T-cell (primary cell): ENCODE results near the gene IARS2. TPM values are rescaled to one million over a fixed set of nuclear protein-coding genes. Genes with fewer than 3 reads are reported as not detected.

Source experiments
- ATAC-seq, 4 experiments: fragments of 200-7000 bp in 3 of 4; fragments of 150-1000 bp in 1 of 4; cut with Tn5 transposase; replicated peaks in 1 of 4; 1 replicate in 3 of 4; 2 replicates in 1 of 4; pipeline ENCODE4 v1.10.0; 2021; ENCODE audit warnings: moderate library complexity in 3 of 4, mild to moderate bottlenecking in 2 of 4, moderate number of reproducible peaks in 1 of 4
- CTCF ChIA-PET, 2 donors: fragments of 300-600 bp; sonication (Branson Sonifier 250); formaldehyde crosslinking; loops; one replicate each; lab custom pipeline; 2022; ENCODE audit warnings: antibody characterized with exemption in 2 of 2; lab: Charles Lee
- POLR2A ChIA-PET, 2 donors: fragments of 300-600 bp; sonication (Branson Sonifier 250); formaldehyde crosslinking; loops; one replicate each; lab custom pipeline; 2022; ENCODE audit warnings: antibody characterized with exemption in 2 of 2; lab: Charles Lee
- DNase-seq, 35 experiments: peaks; one replicate each; pipeline versions ENCODE4 v3.0.0 to v3.0.0-alpha.2; 2013 to 2023
- H3K27ac ChIP-seq: one replicate; pipeline ENCODE4 v1.5.1; 2013; ENCODE audit warnings: low read length
- H3K27me3 ChIP-seq, 2 experiments: replicated peaks in 1 of 2; 1 replicate in 1 of 2; 2 replicates in 1 of 2; pipeline versions ENCODE4 v1.6.1 to v1.7.0; 2013; ENCODE audit warnings: low read length in 1 of 2, mixed read lengths in 1 of 2; ENCODE audit not compliant: control insufficient read depth in 2 of 2, insufficient read depth in 2 of 2; ENCODE audit errors: extremely low read depth in 1 of 2
- H3K36me3 ChIP-seq, 2 donors: 1 replicate in 1 of 2; 2 replicates in 1 of 2; pipeline versions ENCODE4 v1.6.1 to v1.7.0; 2013; ENCODE audit warnings: low read length in 1 of 2; ENCODE audit not compliant: control insufficient read depth in 2 of 2, insufficient read depth in 1 of 2; ENCODE audit errors: extremely low read depth in 1 of 2
- H3K4me1 ChIP-seq, 2 experiments: 1 replicate in 1 of 2; 2 replicates in 1 of 2; pipeline versions ENCODE4 v1.6.1 to v1.7.0; 2013; ENCODE audit warnings: low read length in 2 of 2, mixed read lengths in 1 of 2; ENCODE audit not compliant: insufficient read depth in 2 of 2, control insufficient read depth in 1 of 2; ENCODE audit errors: extremely low read depth in 1 of 2
- H3K4me3 ChIP-seq, 2 donors: 1 replicate in 1 of 2; 2 replicates in 1 of 2; pipeline versions ENCODE4 v1.5.1 to v1.7.0; 2013; ENCODE audit warnings: mild to moderate bottlenecking in 2 of 2, low read length in 1 of 2, moderate library complexity in 1 of 2; ENCODE audit not compliant: control insufficient read depth in 1 of 2; ENCODE audit errors: extremely low read depth in 1 of 2
- H3K9me3 ChIP-seq: 2 replicates; pipeline ENCODE4 v1.7.0; 2013
- H3K27ac Mint-ChIP-seq, 2 donors: one replicate each; pipeline ENCODE4 v1.8.0; 2020 to 2021; ENCODE audit warnings: mild to moderate bottlenecking in 2 of 2, mixed read lengths in 2 of 2
- H3K27me3 Mint-ChIP-seq, 2 donors: one replicate each; pipeline ENCODE4 v1.8.0; 2021 to 2022; ENCODE audit warnings: mixed read lengths in 2 of 2
- H3K36me3 Mint-ChIP-seq: one replicate; pipeline ENCODE4 v1.8.0; 2021; ENCODE audit warnings: mixed read lengths
- H3K4me1 Mint-ChIP-seq, 3 donors: one replicate each; pipeline ENCODE4 v1.8.0; 2020 to 2022; ENCODE audit warnings: mixed read lengths in 3 of 3, mild to moderate bottlenecking in 1 of 3
- H3K4me3 Mint-ChIP-seq, 3 donors: one replicate each; pipeline ENCODE4 v1.8.0; 2020 to 2022; ENCODE audit warnings: mild to moderate bottlenecking in 3 of 3, mixed read lengths in 3 of 3, moderate library complexity in 3 of 3
- H3K9me3 Mint-ChIP-seq, 3 donors: one replicate each; pipeline ENCODE4 v1.8.0; 2020 to 2022; ENCODE audit warnings: mixed read lengths in 3 of 3
- WGBS: methylation state at CpG from one replicate; pipeline ENCODE4 v1.1.5; 2013; ENCODE audit warnings: missing lambda C conversion rate; ENCODE audit not compliant: insufficient coverage; 5-methylcytosine and 5-hydroxymethylcytosine counted together
- total RNA-seq, 35 experiments: library from RNA in 6 of 35; stranded (reverse) in 6 of 35; fragments of 120-200 nt in 1 of 35; gene quantifications; one replicate each; pipeline versions ENCODE4 v1.2.1 to v1.2.4 and lab custom pipeline; 2013 to 2026

The IARS2 gene
- total RNA-seq, 5 donors from 2014 or later (not counting 1 experiment from before 2014, with no cell fraction given): 35.4 to 43.2 (median 42.3) TPM

GRCh38 chr1:220182656-220183055 is 88.7 kb downstream of the IARS2 start:
- no peak overlapping the region for H3K27ac Mint-ChIP-seq
- no peak overlapping the region for H3K4me3 Mint-ChIP-seq
- Histone ChIP-seq H3K27me3 (no peaks in the 10 kb centered on the region), H3K4me1 (no peaks in the 10 kb centered on the region), H3K4me3 (no peak overlapping the region), H3K36me3 (peaks cover 0 to 40% of the 10 kb centered on the region in 2 donors), H3K27ac (no peak overlapping the region), H3K9me3 (no peaks in the 10 kb centered on the region)
- ATAC-seq (no peak), DNase-seq (no peak)
- H3K27me3 Mint-ChIP-seq: no peaks in the 10 kb centered on the region
- CTCF ChIA-PET: interaction anchor here in 1 of 2 donors (0.6 kb wide), 1 partner anchor 94 kb away, joined by 4 read pairs; no protein-coding TSS in a partner anchor
- no peaks in the 10 kb centered on the region for H3K9me3 Mint-ChIP-seq
- 90% methylated on average over 1 of the region's 2 CpGs for WGBS
- H3K4me1 Mint-ChIP-seq: peaks cover 0 to 11% (median 2%) of the 10 kb centered on the region in 3 donors
- H3K36me3 Mint-ChIP-seq: peaks cover 53% of the 10 kb centered on the region
- POLR2A ChIA-PET: no interaction called here

DNA sequence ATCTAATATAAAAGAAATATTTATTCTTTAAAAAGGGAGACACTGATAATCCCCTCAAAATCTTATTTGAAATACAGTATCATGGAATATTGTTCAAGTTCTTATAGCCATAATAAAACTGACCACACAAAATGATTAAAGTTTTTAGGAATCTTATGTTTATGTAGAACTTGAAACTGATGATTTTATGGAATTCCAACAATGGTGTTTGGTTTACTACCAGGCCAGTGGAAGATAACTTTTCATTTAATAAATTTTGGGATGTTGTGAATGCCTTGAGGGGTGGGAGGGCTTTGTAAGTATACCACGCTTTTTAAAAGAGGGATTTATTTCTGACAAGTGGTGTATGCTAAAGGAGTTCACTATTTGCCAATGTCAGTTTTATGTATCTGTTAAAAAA is 90.6 kb downstream of the IARS2 start:
- H3K36me3 ChIP-seq: peaks cover 0 to 45% of the 10 kb centered on the region in 2 donors
- ChIA-PET POLR2A (no interaction called here), CTCF (interaction anchor here in 1 of 2 donors (0.6 kb wide), 1 partner anchor 209 kb away, joined by 3 read pairs; no protein-coding TSS in a partner anchor)
- no peak overlapping the region for H3K4me3 Mint-ChIP-seq
- DNase-seq: no peak
- no peak for ATAC-seq
- no CpG with 5 or more reads among the region's 1 CpG for WGBS
- H3K4me1 Mint-ChIP-seq: peaks cover 0 to 2% (median 0%) of the 10 kb centered on the region in 3 donors
- H3K4me1 ChIP-seq: no peaks in the 10 kb centered on the region
- no peak overlapping the region for H3K4me3 ChIP-seq
- H3K27ac Mint-ChIP-seq: no peak overlapping the region
- no peaks in the 10 kb centered on the region for H3K27me3 ChIP-seq
- no peaks in the 10 kb centered on the region for H3K9me3 ChIP-seq
- H3K36me3 Mint-ChIP-seq: peaks cover 50% of the 10 kb centered on the region
- H3K27ac ChIP-seq: no peak overlapping the region
- H3K9me3 Mint-ChIP-seq: no peaks in the 10 kb centered on the region
- no peaks in the 10 kb centered on the region for H3K27me3 Mint-ChIP-seq

DNA sequence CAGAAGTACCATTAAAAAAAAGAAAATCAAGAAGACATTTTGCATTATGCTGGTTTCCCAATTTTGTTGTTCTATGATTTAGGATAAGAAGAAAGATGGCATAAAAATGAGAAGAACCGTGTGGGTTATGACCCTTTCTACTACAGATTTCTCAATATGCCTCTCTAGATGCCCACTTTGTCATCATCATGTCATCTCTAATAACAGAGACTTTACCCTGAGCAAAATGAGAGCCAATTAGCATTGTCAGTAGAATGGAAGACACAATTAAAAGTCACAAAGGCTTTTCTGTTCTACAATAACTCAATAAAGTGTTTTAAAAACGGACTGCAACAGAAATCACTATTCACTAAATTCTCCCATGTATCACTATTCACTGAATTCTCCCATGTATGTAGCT is 92.8 kb downstream of the IARS2 start:
- H3K27me3 Mint-ChIP-seq: no peaks in the 10 kb centered on the region
- H3K36me3 Mint-ChIP-seq: peaks cover 37% of the 10 kb centered on the region
- no peaks in the 10 kb centered on the region for H3K9me3 Mint-ChIP-seq
- no peaks in the 10 kb centered on the region for H3K4me1 ChIP-seq
- no peak for ATAC-seq
- peaks cover 0 to 53% of the 10 kb centered on the region in 2 donors for H3K36me3 ChIP-seq
- H3K27ac ChIP-seq: no peak overlapping the region
- no peaks in the 10 kb centered on the region for H3K9me3 ChIP-seq
- ChIA-PET CTCF (interaction anchor here in 1 of 2 donors (1.1 kb wide), 1 partner anchor 204 kb away, joined by 4 read pairs; no protein-coding TSS in a partner anchor), POLR2A (no interaction called here)
- no CpG with 5 or more reads among the region's 2 CpGs for WGBS
- no peak overlapping the region for H3K4me3 ChIP-seq
- no peak overlapping the region for H3K4me3 Mint-ChIP-seq
- no peak for DNase-seq
- no peaks in the 10 kb centered on the region for H3K4me1 Mint-ChIP-seq
- no peaks in the 10 kb centered on the region for H3K27me3 ChIP-seq
- no peak overlapping the region for H3K27ac Mint-ChIP-seq

DNA sequence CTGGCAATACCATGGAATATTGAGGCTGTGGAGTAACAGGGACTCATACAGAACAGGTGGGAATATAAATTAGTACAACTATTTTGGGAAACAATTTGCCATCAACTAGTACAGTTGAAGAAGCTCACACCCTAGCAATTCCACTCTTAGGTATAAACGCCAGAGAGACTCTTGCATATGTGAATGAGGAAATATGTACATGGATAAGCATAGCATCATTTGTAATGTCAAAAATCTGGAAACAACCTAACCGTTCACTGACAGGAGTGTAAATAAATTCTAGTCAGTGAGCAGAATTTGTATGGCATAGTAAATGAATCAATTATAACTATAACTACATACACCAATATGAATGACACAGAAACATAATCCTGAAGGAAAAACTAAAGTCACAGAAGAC is 94.6 kb downstream of the IARS2 start:
- Histone ChIP-seq H3K4me3 (no peak overlapping the region), H3K27me3 (no peaks in the 10 kb centered on the region), H3K27ac (no peak overlapping the region), H3K9me3 (no peaks in the 10 kb centered on the region), H3K4me1 (no peaks in the 10 kb centered on the region), H3K36me3 (peaks cover 0 to 55% of the 10 kb centered on the region in 2 donors)
- no peaks in the 10 kb centered on the region for H3K4me1 Mint-ChIP-seq
- H3K27me3 Mint-ChIP-seq: no peaks in the 10 kb centered on the region
- no peak for ATAC-seq
- no peak overlapping the region for H3K4me3 Mint-ChIP-seq
- ChIA-PET CTCF (interaction anchor here (0.5 to 0.7 kb wide), 3 partner anchors 163 to 262 kb away, joined by 4 to 6 read pairs (median 4); no protein-coding TSS in a partner anchor), POLR2A (no interaction called here)
- H3K36me3 Mint-ChIP-seq: peaks cover 43% of the 10 kb centered on the region
- no CpG with 5 or more reads among the region's 2 CpGs for WGBS
- no peaks in the 10 kb centered on the region for H3K9me3 Mint-ChIP-seq
- no peak for DNase-seq
- no peak overlapping the region for H3K27ac Mint-ChIP-seq

GRCh38 chr1:220189750-220190347 is 95.9 kb downstream of the IARS2 start:
- DNase-seq (peak in 1 of 35 experiments; percentile 26), ATAC-seq (no peak)
- H3K4me3 ChIP-seq: no peak overlapping the region
- ChIA-PET CTCF (interaction anchor here (0.7 to 2.2 kb wide), 5 partner anchors 18 to 1667 kb away, joined by 3 to 11 read pairs (median 4); no protein-coding TSS in a partner anchor), POLR2A (no interaction called here)
- H3K27ac ChIP-seq: no peak overlapping the region
- Mint-ChIP-seq H3K27me3 (no peaks in the 10 kb centered on the region), H3K36me3 (peaks cover 48% of the 10 kb centered on the region), H3K27ac (no peak overlapping the region), H3K9me3 (no peaks in the 10 kb centered on the region), H3K4me3 (no peak overlapping the region), H3K4me1 (no peaks in the 10 kb centered on the region)
- no peaks in the 10 kb centered on the region for H3K9me3 ChIP-seq
- H3K4me1 ChIP-seq: no peaks in the 10 kb centered on the region
- H3K27me3 ChIP-seq: no peaks in the 10 kb centered on the region
- peaks cover 0 to 63% of the 10 kb centered on the region in 2 donors for H3K36me3 ChIP-seq
- no CpG with 5 or more reads among the region's 1 CpG for WGBS

GRCh38 chr1:220195701-220196100 is 101.8 kb downstream of the IARS2 start:
- Histone ChIP-seq H3K4me3 (no peak overlapping the region), H3K4me1 (no peaks in the 10 kb centered on the region), H3K27me3 (no peaks in the 10 kb centered on the region), H3K36me3 (peaks cover 0 to 52% of the 10 kb centered on the region in 2 donors), H3K27ac (no peak overlapping the region), H3K9me3 (no peaks in the 10 kb centered on the region)
- Mint-ChIP-seq H3K4me3 (no peak overlapping the region), H3K27me3 (no peaks in the 10 kb centered on the region), H3K9me3 (no peaks in the 10 kb centered on the region), H3K4me1 (no peaks in the 10 kb centered on the region), H3K27ac (no peak overlapping the region), H3K36me3 (peaks cover 28% of the 10 kb centered on the region)
- no peak for ATAC-seq
- POLR2A ChIA-PET: interaction anchor here in 1 of 2 donors (0.6 kb wide), 1 partner anchor 31 kb away, joined by 3 read pairs; no protein-coding TSS in a partner anchor
- no peak for DNase-seq
- CTCF ChIA-PET: interaction anchor here in 1 of 2 donors (0.6 to 1.6 kb wide), 2 partner anchors 83 to 170 kb away, joined by 4 read pairs; no protein-coding TSS in a partner anchor
